GM12874 (cell line): ENCODE measurements around the gene FOXK1.

Experiments
- CTCF ChIP-seq: IDR thresholded peaks from 2 replicates; pipeline ENCODE4 v1.5.1; 2011; ENCODE audit warnings: low read depth, mild to moderate bottlenecking, control low read depth, low read length, moderate library complexity; ENCODE audit not compliant: insufficient read depth

Gene FOXK1

GRCh38 chr7:4818000-4818794 lies 136.1 kb downstream of the FOXK1 start:
- TF ChIP-seq CTCF, result no peak

GRCh38 chr7:4819560-4820404 lies 137.7 kb downstream of the FOXK1 start:
- TF ChIP-seq CTCF, result no peak

- TF ChIP-seq CTCF, result no peak
Measured at GRCh38 chr7:4820405-4820966, 138.4 kb downstream of the FOXK1 start.
